K562 (cell line): Measurements from ENCODE around the gene SAMM50. TPM values are rescaled to one million over a fixed set of nuclear protein-coding genes. Genes with fewer than 3 reads are reported as not detected.

Source experiments
- ATAC-seq: fragments of 200-7000 bp; cut with Tn5 transposase; 3 replicates; pipeline ENCODE4 v1.9.1; 2020; ENCODE audit warnings: moderate library complexity
- BruUV-seq: library from RNA; stranded (reverse); fragments of 400-500 nt; replicated peaks from 2 replicates; lab custom pipeline; 2021; lab: Mats Ljungman, UMichigan
- CTCF ChIA-PET: fragments of 300-600 bp; formaldehyde crosslinking; extraction: SDS; loops from one replicate; lab custom pipeline; 2021; ENCODE audit warnings: low intra/inter-chr PET ratio; lab: Yijun Ruan, JAX
- POLR2A ChIA-PET: fragments of 300-600, 350-650 bp; sonication (Branson Sonifier 250); formaldehyde crosslinking; extraction: SDS; loops from one replicate; lab custom pipeline; 2021; ENCODE audit warnings: antibody characterized with exemption, inconsistent platforms; lab: Yijun Ruan, JAX
- DNase-seq, 4 experiments: peaks; one replicate each; pipeline versions ENCODE4 v3.0.0 to v3.0.0-alpha.2; 2011 to 2018; ENCODE audit warnings: low spot score in 3 of 4, mixed read lengths in 3 of 4; ENCODE audit errors: extremely low read depth in 1 of 4
- FAIRE-seq: peaks from 2 replicates; lab custom pipeline; 2011; peaks lifted over from hg19 to GRCh38; lab: Jason Lieb, UNC
- H2AFZ ChIP-seq: 2 replicates; pipeline ENCODE4 v1.6.0; 2011; ENCODE audit warnings: low read depth, low read length, control low read depth, inconsistent platforms
- H3K27ac ChIP-seq: fragments of 200-600 bp; 3 replicates; pipeline ENCODE4 v1.8.0; 2011; ENCODE audit warnings: low read depth, mild to moderate bottlenecking, control low read depth, inconsistent platforms, low read length, moderate library complexity, mixed read lengths; ENCODE audit errors: extremely low read depth
- H3K27me3 ChIP-seq, 2 experiments: fragments of 300-600 bp in 1 of 2; 2 replicates in 1 of 2; 3 replicates in 1 of 2; pipeline versions ENCODE4 v1.6.0 to v1.8.0; 2011; ENCODE audit warnings: inconsistent platforms in 2 of 2, low read length in 2 of 2, mild to moderate bottlenecking in 1 of 2, mixed read lengths in 1 of 2, moderate library complexity in 1 of 2; ENCODE audit not compliant: control insufficient read depth in 2 of 2, insufficient read depth in 2 of 2
- H3K36me3 ChIP-seq: fragments of 300-600 bp; 3 replicates; pipeline ENCODE4 v1.8.0; 2011; ENCODE audit warnings: mild to moderate bottlenecking, low read length, inconsistent platforms; ENCODE audit not compliant: control insufficient read depth, insufficient read depth
- H3K4me1 ChIP-seq, 2 experiments: fragments of 200-600 bp in 1 of 2; replicated peaks in 1 of 2; 2 replicates in 1 of 2; 3 replicates in 1 of 2; pipeline versions ENCODE4 v1.5.1 to v1.8.0; 2011; ENCODE audit warnings: inconsistent platforms in 2 of 2, low read length in 2 of 2, mild to moderate bottlenecking in 1 of 2, mixed read lengths in 1 of 2, moderate library complexity in 1 of 2; ENCODE audit not compliant: control insufficient read depth in 2 of 2, insufficient read depth in 2 of 2
- H3K4me2 ChIP-seq: 2 replicates; pipeline ENCODE4 v1.6.1; 2011; ENCODE audit warnings: low read length, control low read depth, inconsistent platforms, mixed read lengths; ENCODE audit not compliant: insufficient read depth
- H3K4me3 ChIP-seq: fragments of 200-600 bp; sonication (generic), shearing (Covaris generic); 2 replicates; pipeline ENCODE4 v1.5.1; 2016; ENCODE audit warnings: control low read depth, inconsistent platforms
- H3K79me2 ChIP-seq: fragments of 200-600 bp; 3 replicates; pipeline ENCODE4 v1.8.0; 2011; ENCODE audit warnings: low read length, inconsistent platforms; ENCODE audit not compliant: control insufficient read depth, insufficient read depth
- H3K9ac ChIP-seq, 2 experiments: 2 replicates each; pipeline versions ENCODE4 v1.6.0 to v1.6.1; 2011; ENCODE audit warnings: low read depth in 2 of 2, low read length in 2 of 2, control low read depth in 1 of 2, inconsistent platforms in 1 of 2, mild to moderate bottlenecking in 1 of 2, mixed read lengths in 1 of 2; ENCODE audit not compliant: insufficient read depth in 1 of 2
- H3K9me1 ChIP-seq: one replicate; pipeline ENCODE4 v1.6.0; 2011; ENCODE audit warnings: inconsistent platforms, mild to moderate bottlenecking, low read length, moderate library complexity; ENCODE audit not compliant: control insufficient read depth, insufficient read depth
- H3K9me3 ChIP-seq: replicated peaks from 2 replicates; pipeline ENCODE4 v1.5.1; 2011; ENCODE audit warnings: low read depth, low read length, inconsistent platforms; ENCODE audit not compliant: control insufficient read depth, insufficient read depth
- H4K20me1 ChIP-seq: replicated peaks from 2 replicates; pipeline ENCODE4 v1.6.1; 2011; ENCODE audit warnings: low read length, inconsistent platforms, mixed read lengths; ENCODE audit not compliant: control insufficient read depth, insufficient read depth
- ARHGAP35 ChIP-seq: fragments of 450-650 bp; IDR thresholded peaks from 2 replicates; pipeline ENCODE4 v1.6.1; 2018; ENCODE audit not compliant: partially characterized antibody
- CBFA2T3 ChIP-seq: fragments of 450-650 bp; IDR thresholded peaks from 2 replicates; pipeline ENCODE4 v1.6.1; 2017
- CSDE1 ChIP-seq, 2 experiments: fragments of 450-650 bp; IDR thresholded peaks; 2 replicates each; pipeline ENCODE4 v1.6.1; 2016; ENCODE audit warnings: mild to moderate bottlenecking in 1 of 2
- GTF2E2 ChIP-seq: fragments of 200-800 bp; sonication (Bioruptor generic); IDR thresholded peaks from 2 replicates; pipeline ENCODE4 v1.6.1; 2016; ENCODE audit warnings: missing genetic modification characterization, missing compliant biosample characterization
- NCOA2 ChIP-seq, 2 experiments: fragments of 450-650 bp; IDR thresholded peaks; 2 replicates each; pipeline ENCODE4 v1.6.1; 2018; ENCODE audit warnings: mild to moderate bottlenecking in 2 of 2, moderate library complexity in 1 of 2; ENCODE audit not compliant: partially characterized antibody in 2 of 2
- NFIX ChIP-seq: fragments of 250-450 bp; sonication (Bioruptor Pico); IDR thresholded peaks from 2 replicates; pipeline ENCODE4 v1.4.0; 2020; ENCODE audit warnings: low read depth, mild to moderate bottlenecking, moderate library complexity
- NR1H2 ChIP-seq: sonication (generic); formaldehyde crosslinking; IDR thresholded peaks from 2 replicates; pipeline ENCODE4 v1.4.0; 2020; ENCODE audit warnings: mild to moderate bottlenecking, missing genetic modification reagents
- NR3C1 ChIP-seq: sonication (generic); formaldehyde crosslinking; IDR thresholded peaks from 2 replicates; pipeline ENCODE4 v1.8.1; 2022; ENCODE audit warnings: missing genetic modification reagents
- OTX1 ChIP-seq: fragments of 450-650 bp; formaldehyde crosslinking; IDR thresholded peaks from 2 replicates; pipeline ENCODE4 v1.4.0; 2022; ENCODE audit warnings: mild to moderate bottlenecking
- RUNX1 ChIP-seq: sonication (generic); IDR thresholded peaks from 2 replicates; pipeline ENCODE4 v1.6.1; 2016; ENCODE audit warnings: antibody characterized with exemption, low read depth
- TCFL5 ChIP-seq: fragments of 250-450 bp; sonication (Bioruptor Pico); conservative IDR thresholded peaks from 2 replicates; pipeline ENCODE4 v1.6.1; 2021; ENCODE audit warnings: mild to moderate bottlenecking, moderate library complexity, matching md5 sums
- TRIM25 ChIP-seq: fragments of 450-650 bp; IDR thresholded peaks from 2 replicates; pipeline ENCODE4 v1.7.0; 2016; ENCODE audit warnings: borderline replicate concordance
- ZEB2 ChIP-seq: fragments of 450-650 bp; IDR thresholded peaks from 2 replicates; pipeline ENCODE4 v1.6.1; 2016
- ZNF224 ChIP-seq: sonication (generic); formaldehyde crosslinking; IDR thresholded peaks from 2 replicates; pipeline ENCODE4 v1.8.0; 2022; ENCODE audit warnings: mild to moderate bottlenecking, missing genetic modification reagents
- ZNF316 ChIP-seq: fragments of 450-650 bp; IDR thresholded peaks from 2 replicates; pipeline ENCODE4 v1.6.1; 2016
- ZNF518B ChIP-seq: fragments of 250-450 bp; sonication (Bioruptor Pico); IDR thresholded peaks from 2 replicates; pipeline ENCODE4 v1.5.0; 2021; ENCODE audit warnings: mild to moderate bottlenecking, moderate library complexity
- WGBS: fragments of 100-300 bp; shearing (Covaris generic); methylation state at CpG from one replicate; pipeline ENCODE4 v1.1.6; 2016; ENCODE audit warnings: low coverage, mixed read lengths; ENCODE audit not compliant: insufficient coverage; ENCODE audit errors: missing lambda C conversion rate; 5-methylcytosine and 5-hydroxymethylcytosine counted together
- in situ Hi-C: fragments of 300-500 bp; cut with MboI; formaldehyde crosslinking; loops from 4 replicates; pipeline ENCODE4 v1.15.0; 2018; ENCODE audit warnings: inconsistent platforms, mixed read lengths
- intact Hi-C: fragments of 100-400 bp; cut with micrococcal nuclease; formaldehyde crosslinking; loops from 2 replicates; pipeline ENCODE4 v1.14.2; 2022
- polyA plus RNA-seq, 8 experiments: library from polyadenylated mRNA; depleted of rRNA in 4 of 8; stranded (reverse) in 5 of 8; unstranded in 3 of 8; fragments of >200 nt; fragmentation: Nextera tagmentation in 2 of 8; fragmentation: Illumina TruSeq in 1 of 8; extraction: Ambion mirVana in 2 of 8; extraction: Trizol in 1 of 8; gene quantifications; 2 replicates each; pipeline versions ENCODE4 v1.2.1 to v1.2.3, GENCODE V29; 2011 to 2014; ENCODE audit warnings: inconsistent platforms in 1 of 8, missing spikeins in 1 of 8
- total RNA-seq, 7 experiments: library from RNA; depleted of rRNA in 6 of 7; stranded (reverse); fragments of >200 nt in 6 of 7; fragmentation: Illumina TruSeq in 2 of 7; extraction: Trizol in 2 of 7; gene quantifications; 2 replicates each; pipeline versions ENCODE4 v1.2.1 to v1.2.3, GENCODE V29; 2011 to 2021; ENCODE audit warnings: low replicate concordance in 1 of 7

SAMM50 gene
- total and polyA plus RNA-seq, 9 of the 15 experiments (the other 6 are each of a cell fraction or from before 2014, with no cell fraction given): 14.6 to 49.3 (median 38.1) TPM

- no peak for DNase-seq
- TF ChIP-seq GTF2E2 (no peak), CBFA2T3 (no peak), CSDE1 (IDR thresholded peaks at IDR 0.05) (no peak), OTX1 (CRISPR knock-in tag) (no peak), NCOA2 (IDR thresholded peaks at IDR 0.05; ENCODE audit: partially characterized antibody in 2 of 2) (no peak), NR1H2 (no peak), ZNF224 (no peak), TCFL5 (CRISPR knock-in tag) (no peak), TRIM25 (no peak), ARHGAP35 (no peak), RUNX1 (no peak), NR3C1 (CRISPR knock-in tag) (no peak), NFIX (CRISPR knock-in tag) (no peak), ZNF518B (CRISPR knock-in tag) (no peak), ZEB2 (no peak), ZNF316 (no peak)
- H2AFZ ChIP-seq: no peak overlapping the region
- ATAC-seq: no peak
- POLR2A ChIA-PET: interaction anchor here (0.6 kb wide), 1 partner anchor 16 kb away, joined by 4 read pairs; no protein-coding TSS in a partner anchor
- in situ Hi-C loops: no loop called here
- H4K20me1 ChIP-seq: no peaks in the 10 kb centered on the region
- intact Hi-C loops: loop anchor here (5.0 kb wide), 1 partner anchor 258 kb away; no protein-coding TSS in a partner anchor
- H3K9ac ChIP-seq: no peak overlapping the region
- H3K27me3 ChIP-seq: no peaks in the 10 kb centered on the region
- 80% methylated on average over 2 of the region's 2 CpGs for WGBS
- no peaks in the 10 kb centered on the region for H3K79me2 ChIP-seq
- no peaks in the 10 kb centered on the region for H3K36me3 ChIP-seq
- H3K9me3 ChIP-seq: no peaks in the 10 kb centered on the region
- FAIRE-seq: no peak
- H3K27ac ChIP-seq: no peak overlapping the region
- no TSS peak for BruUV-seq
- CTCF ChIA-PET: no interaction called here
- no peak overlapping the region for H3K4me3 ChIP-seq
- no peaks in the 10 kb centered on the region for H3K9me1 ChIP-seq
- H3K4me2 ChIP-seq: no peak overlapping the region
- H3K4me1 ChIP-seq: peaks cover 0 to 2% of the 10 kb centered on the region in 2 experiments; a peak in 2 of 5 replicates
Measured at GRCh38 chr22:44014241-44014640, 59.0 kb downstream of the SAMM50 start.
